HG03097 (cell line): Measurements from ENCODE around the gene RBM33.

Experiments used
- ATAC-seq: cut with Tn5 transposase; IDR thresholded peaks from one replicate; pipeline ENCODE4 v1.9.1; 2021; ENCODE audit not compliant: unreplicated experiment, low FRiP score

RBM33 gene

GRCh38 chr7:155739538-155740143 lies 95.2 kb downstream of the RBM33 start:
- no peak for ATAC-seq

DNA sequence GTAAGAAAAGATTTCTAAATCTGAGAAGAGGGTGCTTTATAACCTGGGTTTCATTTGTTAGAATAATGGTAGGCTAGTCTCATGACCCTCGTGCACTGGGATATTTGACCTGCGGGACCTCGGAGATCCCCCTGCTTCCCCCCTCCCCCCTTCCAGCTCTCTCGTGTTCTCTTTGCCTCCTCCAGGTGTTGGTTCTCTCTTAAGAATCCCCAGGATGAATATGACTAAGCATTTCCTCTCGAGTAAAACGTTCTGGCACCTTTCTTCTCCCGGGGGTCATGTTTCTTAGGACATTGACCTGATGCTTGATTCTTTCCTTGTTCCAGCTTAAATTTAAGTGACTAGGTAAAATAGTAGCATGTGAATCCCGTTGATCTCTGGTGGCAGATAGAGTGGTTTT lies 96.6 kb downstream of the RBM33 start:
- no peak for ATAC-seq

- no peak for ATAC-seq
These were observed 97.3 kb downstream of the RBM33 start for GRCh38 chr7:155741805-155742204.

GRCh38 chr7:155743177-155743576 lies 98.7 kb downstream of the RBM33 start:
- ATAC-seq, result no peak

- no peak for ATAC-seq
These were observed 100.7 kb downstream of the RBM33 start for GRCh38 chr7:155744971-155745683.

DNA sequence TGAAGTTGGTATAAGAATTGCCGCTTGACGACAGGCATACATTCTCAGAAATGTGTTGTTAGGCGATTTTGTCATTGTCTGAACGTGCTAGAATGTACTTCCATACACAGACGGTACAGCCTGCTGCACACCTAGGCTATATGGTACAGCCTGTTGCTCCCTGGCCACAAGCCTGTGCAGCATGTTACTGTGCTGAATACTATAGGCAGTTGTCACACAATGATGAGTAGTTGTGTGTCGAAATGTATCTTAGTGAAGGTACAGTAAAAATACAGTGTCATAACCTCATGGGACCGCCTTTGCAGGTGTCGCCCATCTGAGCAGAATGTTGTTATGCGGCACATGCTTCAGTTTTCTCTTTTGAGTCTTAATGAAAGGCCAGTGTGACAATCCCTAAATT lies 101.3 kb downstream of the RBM33 start:
- peak; percentile 8 for ATAC-seq

- ATAC-seq, result peak; percentile 51
These were observed 101.7 kb downstream of the RBM33 start for GRCh38 chr7:155746188-155746587.

DNA sequence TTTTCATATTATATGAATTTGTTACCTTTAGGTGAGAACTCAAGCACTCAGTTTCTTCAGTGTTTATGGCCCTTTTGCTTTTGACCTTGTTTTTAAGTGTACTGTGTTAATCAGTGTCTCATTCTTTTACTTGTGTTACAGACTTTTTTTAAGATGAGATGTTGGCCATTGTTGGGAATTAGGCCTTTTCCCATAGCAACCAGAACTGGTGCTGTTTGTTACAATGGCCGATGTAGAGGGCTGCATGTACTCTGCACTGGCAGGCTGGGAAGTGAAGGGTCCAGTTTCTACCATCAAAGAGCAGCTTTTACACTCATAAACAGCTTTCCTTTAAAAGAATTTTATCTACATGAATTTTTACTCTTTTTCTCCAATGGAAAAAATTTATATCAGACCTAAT lies 102.7 kb downstream of the RBM33 start:
- no peak for ATAC-seq

GRCh38 chr7:155749578-155749977 lies 105.1 kb downstream of the RBM33 start:
- no peak for ATAC-seq

DNA sequence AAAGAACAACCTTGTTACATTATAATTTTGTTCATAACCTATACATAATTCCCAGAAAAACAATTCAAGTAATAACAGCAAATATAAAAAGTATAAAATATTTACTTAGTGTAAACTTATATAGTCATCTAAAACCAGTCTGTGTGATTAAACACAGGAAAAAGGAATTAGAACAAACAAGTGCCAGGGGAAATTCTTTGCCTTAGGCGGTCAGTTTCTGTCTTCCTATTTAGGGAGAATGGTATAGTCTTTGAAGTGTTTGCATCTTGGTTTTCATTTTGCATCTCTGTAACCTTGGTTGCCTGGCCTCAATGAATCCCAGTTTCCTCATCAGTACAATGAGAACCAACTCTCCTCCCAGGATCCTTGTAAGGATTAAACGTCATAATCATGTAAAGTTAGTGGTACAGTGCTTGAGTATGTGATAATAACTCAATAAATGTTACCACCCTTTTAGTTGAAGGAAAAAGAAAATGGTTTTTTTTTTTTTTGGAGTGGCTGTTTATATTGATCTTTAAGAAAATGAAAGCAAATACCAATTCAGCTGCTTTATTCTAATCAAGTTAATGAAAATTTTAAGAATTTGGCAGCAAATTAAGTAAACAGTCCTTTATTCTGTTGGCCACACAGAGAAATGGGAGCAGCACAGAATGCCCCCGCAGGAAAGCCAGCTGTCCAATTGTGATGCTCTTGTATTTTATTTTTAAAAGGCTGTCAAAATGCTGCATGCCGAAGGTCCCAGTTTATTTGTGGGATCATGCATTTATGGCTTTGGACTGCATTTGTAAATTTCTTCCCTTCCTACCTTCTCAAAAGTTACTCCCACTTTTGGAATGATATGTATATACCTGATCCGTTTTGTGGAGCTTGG lies 106.0 kb downstream of the RBM33 start:
- no peak for ATAC-seq

- no peak for ATAC-seq
These were observed 106.9 kb downstream of the RBM33 start for GRCh38 chr7:155751409-155751808.

- peak; percentile 43 for ATAC-seq
These were observed 108.4 kb downstream of the RBM33 start for GRCh38 chr7:155752756-155753445.

GRCh38 chr7:155753446-155753965 lies 109.0 kb downstream of the RBM33 start:
- no peak for ATAC-seq

DNA sequence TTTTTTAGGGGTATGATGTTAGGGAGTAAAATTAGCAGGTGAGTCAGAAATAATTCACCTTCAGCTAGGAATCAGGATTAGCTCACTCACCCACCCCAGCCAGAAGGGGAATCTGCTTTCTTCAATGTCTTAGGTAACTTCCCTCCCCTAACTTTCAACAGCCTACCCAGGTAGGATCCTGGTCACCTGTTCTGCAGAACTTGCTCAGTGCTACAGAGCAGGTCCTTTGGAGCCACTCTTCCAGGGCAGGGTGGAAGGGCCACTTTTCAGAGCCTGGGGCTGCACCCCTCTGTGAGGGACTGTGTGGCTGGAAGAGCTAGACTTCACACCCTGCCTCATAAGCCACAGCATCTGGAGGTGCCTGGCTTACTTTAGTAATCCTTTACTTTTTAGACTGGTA lies 109.7 kb downstream of the RBM33 start:
- ATAC-seq, result no peak

GRCh38 chr7:155755026-155755425 lies 110.6 kb downstream of the RBM33 start:
- ATAC-seq, result no peak

DNA sequence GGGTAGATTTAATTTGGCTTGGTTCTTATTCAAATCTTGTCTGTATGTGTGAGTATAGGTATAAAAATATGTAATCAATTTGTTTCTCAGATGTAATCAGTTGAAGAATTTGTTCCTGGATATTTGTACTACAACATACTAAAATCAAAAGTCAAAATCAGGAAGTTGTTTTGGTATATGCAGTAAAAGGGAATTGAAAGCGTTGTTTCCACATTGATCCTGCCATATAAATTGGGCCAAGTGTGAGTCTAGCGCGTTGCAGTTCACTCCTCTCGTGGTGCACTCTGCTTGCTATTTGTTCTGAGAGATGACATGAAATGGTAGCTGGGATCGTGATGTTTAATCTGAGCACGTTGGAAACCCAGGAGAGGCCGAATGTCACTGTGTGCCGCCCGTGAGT lies 111.9 kb downstream of the RBM33 start:
- ATAC-seq, result no peak

DNA sequence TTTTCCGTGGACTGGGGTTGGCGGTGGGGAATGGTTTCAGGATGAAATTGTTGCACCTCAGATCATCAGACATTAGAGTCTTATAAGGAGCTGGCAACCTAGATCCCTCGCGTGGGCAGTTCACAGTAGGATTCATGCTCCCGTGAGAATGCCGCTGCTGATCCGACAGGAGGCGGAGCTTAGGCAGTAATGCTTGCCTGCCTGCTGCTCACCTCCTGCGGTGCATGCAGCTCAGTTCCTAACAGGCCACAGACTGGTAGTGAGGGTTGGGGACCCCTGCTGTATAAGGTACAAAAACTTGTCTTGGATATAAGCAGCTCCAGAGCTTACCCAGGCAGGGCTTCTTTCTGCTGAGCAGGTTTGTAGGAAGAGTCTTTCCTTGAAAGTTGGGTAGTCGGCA lies 113.9 kb downstream of the RBM33 start:
- no peak for ATAC-seq

DNA sequence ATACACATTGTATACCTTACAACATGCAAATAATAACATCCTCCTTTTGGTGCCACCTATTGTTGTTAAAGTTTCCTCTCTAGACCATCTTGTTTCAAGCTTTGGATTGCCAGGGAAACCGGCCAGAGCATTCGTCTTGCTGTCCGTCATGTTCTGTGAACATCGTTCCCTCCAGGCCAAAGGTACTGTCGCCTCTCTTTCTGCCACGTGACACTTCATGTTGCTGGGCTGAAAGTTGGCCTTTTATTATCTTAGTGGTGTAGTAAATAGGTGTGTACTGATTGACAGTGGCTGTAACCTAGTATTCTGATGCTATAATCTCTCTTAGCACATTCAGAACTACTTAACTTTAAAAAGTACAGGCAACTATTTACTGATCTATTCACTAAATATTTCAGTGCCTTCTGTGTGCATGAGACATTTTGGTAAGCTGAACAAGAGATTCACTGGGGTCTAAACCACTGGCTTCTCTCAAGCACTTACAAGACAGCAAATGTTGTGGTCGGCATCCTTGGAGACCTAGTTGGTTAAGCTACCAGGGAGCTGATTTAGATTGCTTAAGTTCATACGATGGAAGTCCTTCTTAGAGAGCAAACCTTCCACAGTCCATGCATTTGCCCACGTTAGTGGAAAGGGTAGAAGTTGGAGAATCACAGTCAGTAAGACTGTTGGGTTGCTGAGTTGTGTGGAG lies 115.4 kb downstream of the RBM33 start:
- ATAC-seq, result no peak

DNA sequence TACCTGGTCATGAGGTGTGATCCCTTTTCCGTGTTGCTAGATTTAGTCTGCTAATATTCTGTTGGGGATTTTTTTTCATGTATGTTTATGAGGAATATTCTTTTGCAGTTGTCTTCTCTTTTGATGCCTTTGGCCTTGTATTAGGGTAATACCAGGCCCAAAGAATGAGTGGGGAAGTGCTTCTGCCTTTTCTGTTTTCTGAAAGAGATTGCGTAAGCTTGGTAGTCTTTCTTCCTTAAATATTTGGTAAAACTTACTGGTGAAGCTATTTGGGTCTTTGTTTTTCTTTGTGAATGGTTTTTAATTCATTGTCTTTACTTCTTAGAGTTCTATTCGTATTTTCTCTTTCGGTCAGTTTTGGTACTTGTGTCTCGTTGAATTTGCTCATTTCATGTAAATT lies 116.7 kb downstream of the RBM33 start:
- no peak for ATAC-seq

- no peak for ATAC-seq
These were observed 117.6 kb downstream of the RBM33 start for GRCh38 chr7:155762036-155762435.
